Panc1 (cell line): Measurements from ENCODE around the gene EXD3.

ENCODE experiments used
- POLR2AphosphoS5 ChIP-seq: IDR thresholded peaks from 2 replicates; pipeline ENCODE4 v1.6.1; 2012; ENCODE audit warnings: mild to moderate bottlenecking, low read depth, low read length, moderate library complexity
- SIN3A ChIP-seq: IDR thresholded peaks from 2 replicates; pipeline ENCODE4 v1.6.1; 2012; ENCODE audit warnings: low read depth, mild to moderate bottlenecking, low read length, moderate library complexity, borderline replicate concordance; ENCODE audit not compliant: insufficient read depth
- TF ChIP-seq, protein P1 (sequence below): fragments of 450-650 bp; IDR thresholded peaks from 2 replicates; pipeline ENCODE4 v1.5.1; 2017; ENCODE audit warnings: mild to moderate bottlenecking
- TF ChIP-seq, protein P2 (sequence below), 2 experiments: IDR thresholded peaks; 2 replicates each; pipeline ENCODE4 v1.6.1; 2011 to 2012; ENCODE audit warnings: low read depth in 2 of 2, control low read depth in 1 of 2, low read length in 1 of 2, mild to moderate bottlenecking in 1 of 2, moderate library complexity in 1 of 2; ENCODE audit not compliant: insufficient read depth in 1 of 2

DNA sequence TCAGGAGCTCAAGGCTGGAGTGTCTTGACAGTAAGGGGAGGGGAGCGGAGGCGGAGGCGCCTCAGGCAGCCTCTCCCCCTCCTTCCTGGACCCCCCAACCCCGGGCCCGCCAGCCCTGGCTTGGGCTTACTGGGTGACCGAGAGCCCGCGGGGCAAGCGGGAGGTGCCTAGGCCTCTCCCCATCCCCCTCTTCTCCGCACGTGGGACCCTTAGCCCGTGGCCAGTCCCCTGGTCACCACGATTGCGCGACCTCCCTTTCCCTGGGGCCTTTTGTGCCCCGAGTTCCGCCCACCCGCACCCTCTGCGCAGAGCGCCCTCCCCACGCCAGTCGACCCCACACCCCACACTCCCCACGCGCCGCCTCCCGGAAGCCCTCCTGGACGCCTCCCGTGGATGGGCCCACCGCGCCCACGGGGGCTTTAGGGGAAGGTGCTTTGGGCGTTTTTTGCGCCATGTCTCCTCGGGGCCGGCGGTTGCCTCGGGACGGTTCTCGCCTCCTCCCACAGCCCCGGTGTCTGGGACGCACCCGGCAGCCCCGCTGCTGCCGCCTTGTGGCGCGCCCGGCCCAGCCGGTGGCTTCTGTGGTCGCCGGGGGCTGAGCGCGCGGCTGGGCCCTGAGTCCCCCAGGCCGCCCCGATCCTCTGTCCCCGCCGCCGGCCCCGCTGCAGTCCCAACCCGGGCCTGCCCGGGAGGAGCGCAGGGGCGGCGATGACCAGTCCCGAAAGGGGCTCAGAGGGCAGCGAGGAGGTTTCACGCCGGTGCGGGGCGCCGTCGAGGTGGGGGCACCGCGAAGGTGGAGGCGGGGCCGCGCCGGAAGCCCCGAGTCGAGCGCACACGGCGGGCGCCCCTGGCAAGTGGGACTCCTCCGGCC lies 142.3 kb downstream of the EXD3 start:
- TF ChIP-seq SIN3A = no peak
- TF ChIP-seq, protein P1, sequence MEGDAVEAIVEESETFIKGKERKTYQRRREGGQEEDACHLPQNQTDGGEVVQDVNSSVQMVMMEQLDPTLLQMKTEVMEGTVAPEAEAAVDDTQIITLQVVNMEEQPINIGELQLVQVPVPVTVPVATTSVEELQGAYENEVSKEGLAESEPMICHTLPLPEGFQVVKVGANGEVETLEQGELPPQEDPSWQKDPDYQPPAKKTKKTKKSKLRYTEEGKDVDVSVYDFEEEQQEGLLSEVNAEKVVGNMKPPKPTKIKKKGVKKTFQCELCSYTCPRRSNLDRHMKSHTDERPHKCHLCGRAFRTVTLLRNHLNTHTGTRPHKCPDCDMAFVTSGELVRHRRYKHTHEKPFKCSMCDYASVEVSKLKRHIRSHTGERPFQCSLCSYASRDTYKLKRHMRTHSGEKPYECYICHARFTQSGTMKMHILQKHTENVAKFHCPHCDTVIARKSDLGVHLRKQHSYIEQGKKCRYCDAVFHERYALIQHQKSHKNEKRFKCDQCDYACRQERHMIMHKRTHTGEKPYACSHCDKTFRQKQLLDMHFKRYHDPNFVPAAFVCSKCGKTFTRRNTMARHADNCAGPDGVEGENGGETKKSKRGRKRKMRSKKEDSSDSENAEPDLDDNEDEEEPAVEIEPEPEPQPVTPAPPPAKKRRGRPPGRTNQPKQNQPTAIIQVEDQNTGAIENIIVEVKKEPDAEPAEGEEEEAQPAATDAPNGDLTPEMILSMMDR = peak; percentile 22
- no peak for TF ChIP-seq POLR2AphosphoS5
- TF ChIP-seq, protein P2, sequence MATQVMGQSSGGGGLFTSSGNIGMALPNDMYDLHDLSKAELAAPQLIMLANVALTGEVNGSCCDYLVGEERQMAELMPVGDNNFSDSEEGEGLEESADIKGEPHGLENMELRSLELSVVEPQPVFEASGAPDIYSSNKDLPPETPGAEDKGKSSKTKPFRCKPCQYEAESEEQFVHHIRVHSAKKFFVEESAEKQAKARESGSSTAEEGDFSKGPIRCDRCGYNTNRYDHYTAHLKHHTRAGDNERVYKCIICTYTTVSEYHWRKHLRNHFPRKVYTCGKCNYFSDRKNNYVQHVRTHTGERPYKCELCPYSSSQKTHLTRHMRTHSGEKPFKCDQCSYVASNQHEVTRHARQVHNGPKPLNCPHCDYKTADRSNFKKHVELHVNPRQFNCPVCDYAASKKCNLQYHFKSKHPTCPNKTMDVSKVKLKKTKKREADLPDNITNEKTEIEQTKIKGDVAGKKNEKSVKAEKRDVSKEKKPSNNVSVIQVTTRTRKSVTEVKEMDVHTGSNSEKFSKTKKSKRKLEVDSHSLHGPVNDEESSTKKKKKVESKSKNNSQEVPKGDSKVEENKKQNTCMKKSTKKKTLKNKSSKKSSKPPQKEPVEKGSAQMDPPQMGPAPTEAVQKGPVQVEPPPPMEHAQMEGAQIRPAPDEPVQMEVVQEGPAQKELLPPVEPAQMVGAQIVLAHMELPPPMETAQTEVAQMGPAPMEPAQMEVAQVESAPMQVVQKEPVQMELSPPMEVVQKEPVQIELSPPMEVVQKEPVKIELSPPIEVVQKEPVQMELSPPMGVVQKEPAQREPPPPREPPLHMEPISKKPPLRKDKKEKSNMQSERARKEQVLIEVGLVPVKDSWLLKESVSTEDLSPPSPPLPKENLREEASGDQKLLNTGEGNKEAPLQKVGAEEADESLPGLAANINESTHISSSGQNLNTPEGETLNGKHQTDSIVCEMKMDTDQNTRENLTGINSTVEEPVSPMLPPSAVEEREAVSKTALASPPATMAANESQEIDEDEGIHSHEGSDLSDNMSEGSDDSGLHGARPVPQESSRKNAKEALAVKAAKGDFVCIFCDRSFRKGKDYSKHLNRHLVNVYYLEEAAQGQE (IDR thresholded peaks at IDR 0.05; ENCODE audit: insufficient read depth in 1 of 2, low read depth in 2 of 2, low read length in 1 of 2) = no peak
